H1 (cell line): ENCODE measurements around the gene KRT83. TPM values are rescaled to one million over a fixed set of nuclear protein-coding genes. Genes with fewer than 3 reads are reported as not detected.

ENCODE experiments used
- CTCF ChIA-PET: fragments of 300-600 bp; sonication (Branson Sonifier 250); formaldehyde crosslinking; loops from one replicate; lab custom pipeline; 2021; ENCODE audit not compliant: partially characterized antibody; lab: Charles Lee
- POLR2A ChIA-PET: fragments of 300-600 bp; sonication (Branson Sonifier 250); formaldehyde crosslinking; loops from one replicate; lab custom pipeline; 2021; ENCODE audit warnings: inconsistent platforms; ENCODE audit not compliant: partially characterized antibody; lab: Charles Lee
- DNase-seq, 2 experiments: peaks; one replicate each; pipeline versions ENCODE4 v3.0.0 to v3.0.0-alpha.2; 2010 to 2022; ENCODE audit warnings: low spot score in 2 of 2, low read depth in 1 of 2, mixed read lengths in 1 of 2
- FAIRE-seq: peaks from 2 replicates; lab custom pipeline; 2011; peaks lifted over from hg19 to GRCh38; lab: Jason Lieb, UNC
- H2AFZ ChIP-seq: 2 replicates; pipeline ENCODE4 v1.8.1; 2012; ENCODE audit warnings: low read length, inconsistent platforms
- H2AK5ac ChIP-seq: 2 replicates; pipeline ENCODE4 v1.6.1; 2013; ENCODE audit warnings: low read depth, low read length
- H2BK120ac ChIP-seq: replicated peaks from 2 replicates; pipeline ENCODE3; 2013; ENCODE audit warnings: low read depth, low read length, inconsistent platforms
- H2BK12ac ChIP-seq: 2 replicates; pipeline ENCODE4 v1.6.1; 2013; ENCODE audit warnings: low read depth, low read length
- H2BK15ac ChIP-seq: 2 replicates; pipeline ENCODE4 v1.6.1; 2013; ENCODE audit warnings: low read length
- H2BK20ac ChIP-seq: 2 replicates; pipeline ENCODE4 v1.6.1; 2013; ENCODE audit warnings: low read length
- H2BK5ac ChIP-seq: 2 replicates; pipeline ENCODE4 v1.6.1; 2013; ENCODE audit warnings: low read depth, low read length
- H3K14ac ChIP-seq: 2 replicates; pipeline ENCODE4 v1.6.1; 2013; ENCODE audit warnings: inconsistent platforms; ENCODE audit not compliant: insufficient read length
- H3K18ac ChIP-seq: 2 replicates; pipeline ENCODE4 v1.6.1; 2013; ENCODE audit warnings: low read length; ENCODE audit errors: extremely low read depth
- H3K23ac ChIP-seq: 2 replicates; pipeline ENCODE4 v1.6.1; 2013; ENCODE audit warnings: inconsistent platforms; ENCODE audit not compliant: insufficient read length
- H3K23me2 ChIP-seq: 2 replicates; pipeline ENCODE4 v1.6.1; 2013; ENCODE audit warnings: low read depth, low read length
- H3K27ac ChIP-seq: 2 replicates; pipeline ENCODE4 v1.6.1; 2011; ENCODE audit warnings: low read depth, low read length, inconsistent platforms
- H3K27me3 ChIP-seq, 4 experiments: replicated peaks in 1 of 4; 1 replicate in 1 of 4; 2 replicates in 3 of 4; pipeline versions ENCODE4 v1.6.1 to v1.8.1; 2011 to 2013; ENCODE audit warnings: low read length in 3 of 4, mild to moderate bottlenecking in 3 of 4, inconsistent platforms in 2 of 4, mixed read lengths in 2 of 4, moderate library complexity in 1 of 4; ENCODE audit not compliant: control insufficient read depth in 3 of 4, insufficient read depth in 3 of 4; ENCODE audit errors: extremely low read depth in 1 of 4
- H3K36me3 ChIP-seq, 4 experiments: 2 replicates each; pipeline versions ENCODE4 v1.6.1 to v1.8.1; 2011 to 2013; ENCODE audit warnings: mild to moderate bottlenecking in 4 of 4, low read length in 3 of 4, moderate library complexity in 2 of 4, control low read depth in 1 of 4, inconsistent platforms in 1 of 4; ENCODE audit not compliant: insufficient read depth in 4 of 4, control insufficient read depth in 2 of 4
- H3K4ac ChIP-seq: replicated peaks from 2 replicates; pipeline ENCODE3; 2013; ENCODE audit warnings: low read length, low read depth, mixed read lengths, inconsistent platforms; ENCODE audit not compliant: insufficient read length
- H3K4me1 ChIP-seq, 4 experiments: replicated peaks in 1 of 4; 1 replicate in 1 of 4; 2 replicates in 3 of 4; pipeline versions ENCODE4 v1.6.1 to v1.8.1; 2011 to 2013; ENCODE audit warnings: low read length in 3 of 4, inconsistent platforms in 2 of 4, mixed read lengths in 1 of 4; ENCODE audit not compliant: insufficient read depth in 4 of 4, control insufficient read depth in 3 of 4
- H3K4me2 ChIP-seq, 2 experiments: 2 replicates each; pipeline versions ENCODE4 v1.6.1 to v1.8.1; 2011 to 2013; ENCODE audit warnings: low read depth in 2 of 2, low read length in 2 of 2, control low read depth in 1 of 2, inconsistent platforms in 1 of 2, mild to moderate bottlenecking in 1 of 2; ENCODE audit not compliant: insufficient read depth in 1 of 2
- H3K4me3 ChIP-seq, 4 experiments: fragments of 200-600, 300-600 bp in 1 of 4; sonication (generic), shearing (Covaris generic), sonication (Bioruptor Twin) in 1 of 4; 2 replicates each; pipeline versions ENCODE4 v1.5.1 to v1.8.1; 2011 to 2016; ENCODE audit warnings: low read length in 4 of 4, low read depth in 3 of 4, control low read depth in 2 of 4, inconsistent platforms in 2 of 4, mild to moderate bottlenecking in 2 of 4, mixed read lengths in 1 of 4, moderate library complexity in 1 of 4; ENCODE audit not compliant: insufficient read depth in 2 of 4; ENCODE audit errors: extremely low read depth in 1 of 4
- H3K56ac ChIP-seq: replicated peaks from 2 replicates; pipeline ENCODE3; 2013; ENCODE audit warnings: low read depth, mild to moderate bottlenecking, mixed read lengths, low read length, inconsistent platforms; ENCODE audit not compliant: insufficient read length
- H3K79me1 ChIP-seq: 2 replicates; pipeline ENCODE4 v1.6.1; 2013; ENCODE audit warnings: low read depth, low read length, control low read depth
- H3K79me2 ChIP-seq, 2 experiments: 2 replicates each; pipeline versions ENCODE4 v1.6.1 to v1.8.1; 2012 to 2013; ENCODE audit warnings: low read length in 2 of 2, mild to moderate bottlenecking in 2 of 2, inconsistent platforms in 1 of 2; ENCODE audit not compliant: insufficient read depth in 2 of 2, control insufficient read depth in 1 of 2
- H3K9ac ChIP-seq, 4 experiments: replicated peaks in 1 of 4; 1 replicate in 1 of 4; 2 replicates in 3 of 4; pipeline versions ENCODE4 v1.6.1 to v1.8.1; 2011 to 2013; ENCODE audit warnings: low read depth in 3 of 4, low read length in 3 of 4, control low read depth in 2 of 4, mild to moderate bottlenecking in 2 of 4, moderate library complexity in 2 of 4, inconsistent platforms in 1 of 4; ENCODE audit errors: extremely low read depth in 1 of 4
- H3K9me3 ChIP-seq, 2 experiments: 2 replicates each; pipeline versions ENCODE4 v1.6.1 to v1.8.1; 2012 to 2013; ENCODE audit warnings: mild to moderate bottlenecking in 2 of 2, moderate library complexity in 2 of 2, control low read depth in 1 of 2, inconsistent platforms in 1 of 2, low read depth in 1 of 2, low read length in 1 of 2, mixed read lengths in 1 of 2; ENCODE audit not compliant: insufficient read depth in 2 of 2
- H4K20me1 ChIP-seq, 2 experiments: replicated peaks in 1 of 2; 2 replicates each; pipeline versions ENCODE3 to v1.8.1; 2011 to 2013; ENCODE audit warnings: inconsistent platforms in 2 of 2, low read length in 2 of 2, mild to moderate bottlenecking in 1 of 2; ENCODE audit not compliant: insufficient read depth in 2 of 2, control insufficient read depth in 1 of 2
- H4K5ac ChIP-seq: 2 replicates; pipeline ENCODE4 v1.6.1; 2013; ENCODE audit warnings: low read length, low read depth, mixed read lengths, inconsistent platforms; ENCODE audit not compliant: insufficient read length
- H4K8ac ChIP-seq: 2 replicates; pipeline ENCODE4 v1.8.0; 2013; ENCODE audit warnings: mild to moderate bottlenecking, moderate library complexity, low read length, inconsistent platforms; ENCODE audit not compliant: insufficient read depth; ENCODE audit errors: extremely low read depth
- H4K91ac ChIP-seq: replicated peaks from 2 replicates; pipeline ENCODE3; 2013; ENCODE audit warnings: low read length, mixed read lengths, inconsistent platforms; ENCODE audit not compliant: insufficient read length
- CBX5 ChIP-seq: fragments of 300-800, 300-1000 bp; sonication (generic); IDR thresholded peaks from 2 replicates; pipeline ENCODE4 v1.7.1; 2016; ENCODE audit warnings: antibody characterized with exemption, low read length, low read depth
- CBX8 ChIP-seq: fragments of 300-800, 300-1000 bp; sonication (generic); IDR thresholded peaks from 2 replicates; pipeline ENCODE4 v1.7.1; 2016; ENCODE audit warnings: low read depth, low read length, borderline replicate concordance
- GTF2F1 ChIP-seq: IDR thresholded peaks from 2 replicates; pipeline ENCODE4 v1.6.1; 2012; ENCODE audit warnings: low read depth, low read length, improper control_type of control experiment, borderline replicate concordance
- MAFK ChIP-seq: IDR thresholded peaks from 2 replicates; pipeline ENCODE4 v1.6.1; 2012; ENCODE audit warnings: low read depth, mild to moderate bottlenecking, improper control_type of control experiment, low read length
- TEAD4 ChIP-seq: IDR thresholded peaks from 2 replicates; pipeline ENCODE4 v1.6.1; 2012; ENCODE audit warnings: low read depth, low read length, inconsistent platforms, mixed read lengths
- WGBS, 2 experiments: shearing (Covaris generic) in 1 of 2; methylation state at CpG; one replicate each; pipeline versions ENCODE4 v1.1.6 to v1.1.7; 2013 to 2015; ENCODE audit warnings: low lambda C conversion rate in 2 of 2, mixed read lengths in 2 of 2, inconsistent platforms in 1 of 2, low coverage in 1 of 2, missing lambda C conversion rate in 1 of 2; ENCODE audit not compliant: insufficient replicate concordance in 2 of 2, insufficient coverage in 1 of 2, insufficient read length in 1 of 2; ENCODE audit errors: extremely low coverage in 1 of 2, missing lambda C conversion rate in 1 of 2; 5-methylcytosine and 5-hydroxymethylcytosine counted together
- polyA plus RNA-seq, 7 experiments: library from polyadenylated mRNA; depleted of rRNA in 3 of 7; stranded (reverse) in 5 of 7; unstranded in 2 of 7; fragments of >200 nt in 5 of 7; fragments of 200-250 nt in 2 of 7; gene quantifications; 1 replicate in 5 of 7; 2 replicates in 1 of 7; 4 replicates in 1 of 7; pipeline versions ENCODE4 v1.2.1 to v1.2.3, GENCODE V29; 2011 to 2013; ENCODE audit warnings: missing spikeins in 2 of 7, mixed read lengths in 2 of 7
- total RNA-seq: library from RNA; stranded (reverse); fragmentation: NEBNext Ultra II Directional; extraction: Animal tissue kit (Norgen Biotek cat#: 25700); gene quantifications from 2 replicates; pipeline ENCODE4 v1.2.1, GENCODE V29; 2021

The KRT83 gene
- total and polyA plus RNA-seq, 2 of the 8 experiments (the other 6 are each of a cell fraction or from before 2014, with no cell fraction given), result not detected

- Histone ChIP-seq H3K4me2 (no peak overlapping the region), H4K91ac (no peak overlapping the region), H2BK120ac (no peak overlapping the region), H2BK20ac (no peak overlapping the region), H4K20me1 (no peaks in the 10 kb centered on the region), H2AFZ (no peak overlapping the region), H3K4ac (no peak overlapping the region), H2BK15ac (no peak overlapping the region), H3K27me3 (no peaks in the 10 kb centered on the region), H3K79me2 (no peaks in the 10 kb centered on the region), H2BK5ac (no peak overlapping the region), H3K23me2 (no peaks in the 10 kb centered on the region), H2BK12ac (no peak overlapping the region), H4K5ac (no peak overlapping the region), H3K79me1 (no peaks in the 10 kb centered on the region), H3K14ac (no peak overlapping the region), H2AK5ac (no peak overlapping the region), H4K8ac (peak overlapping the region; percentile 69; the same call in 1 of the 2 replicates), H3K56ac (no peak overlapping the region), H3K36me3 (no peaks in the 10 kb centered on the region), H3K27ac (no peak overlapping the region), H3K18ac (no peak overlapping the region), H3K23ac (no peak overlapping the region), H3K9ac (no peak overlapping the region), H3K4me1 (no peaks in the 10 kb centered on the region), H3K9me3 (no peaks in the 10 kb centered on the region), H3K4me3 (no peak overlapping the region)
- 68% methylated on average over 16 of the region's 16 CpGs; no CpG with 5 or more reads in 1 of the 2 experiments for WGBS, 2 experiments
- POLR2A ChIA-PET, result no interaction called here
- FAIRE-seq (no peak), DNase-seq (no peak)
- CTCF ChIA-PET, result interaction anchor here (0.7 to 10.7 kb wide), 15 partner anchors 9 to 252 kb away, joined by 3 to 88 read pairs (median 3); no protein-coding TSS in a partner anchor
- TF ChIP-seq CBX5 (no peak), CBX8 (no peak), GTF2F1 (no peak), MAFK (no peak), TEAD4 (no peak)
Measured at GRCh38 chr12:52347551-52348510, 26.6 kb upstream of the KRT83 start.
